ENCODE results near the gene ZNF281.
"Not testable (repeated sequence)": the region's sequence is repeated elsewhere in the genome, so short reads cannot be mapped to it uniquely, and the experiment has no call there.

The ZNF281 gene

GRCh38 chr1:200415789-200416593 is 6.2 kb upstream of the ZNF281 start:
- DNase-seq (ENCODE audit: insufficient read length, low spot score) (peak; percentile 29), FAIRE-seq (peak; percentile 84)
- TF ChIP-seq POLR2A (IDR thresholded peaks at IDR 0.05; ENCODE audit: low read depth, low read length), result no peak

GRCh38 chr1:200415227-200415626 is 5.4 kb upstream of the ZNF281 start:
- FAIRE-seq, result no peak
- DNase-seq (ENCODE audit: insufficient read length, low spot score), result no peak

GRCh38 chr1:200414657-200415056 is 4.8 kb upstream of the ZNF281 start:
- no peak for FAIRE-seq
- TF ChIP-seq POLR2A (IDR thresholded peaks at IDR 0.05; ENCODE audit: low read depth, low read length), result no peak
- no peak for DNase-seq (ENCODE audit: insufficient read length, low spot score)

More at GRCh38 chr1:200415227-200415626, 5.4 kb upstream of the ZNF281 start:
- no peak for TF ChIP-seq POLR2A (IDR thresholded peaks at IDR 0.05; ENCODE audit: low read depth, low read length)

- FAIRE-seq; DNase-seq (ENCODE audit: insufficient read length, low spot score): not testable (repeated sequence)
These were observed 3.9 kb upstream of the ZNF281 start for GRCh38 chr1:200413766-200414165.

- TF ChIP-seq POLR2A (IDR thresholded peaks at IDR 0.05; ENCODE audit: low read depth, low read length), result no peak
- FAIRE-seq (no peak), DNase-seq (ENCODE audit: insufficient read length, low spot score) (no peak)
These were observed 1.8 kb upstream of the ZNF281 start for GRCh38 chr1:200411406-200412257.

GRCh38 chr1:200410566-200410878 is 686 bp upstream of the ZNF281 start:
- no peak for FAIRE-seq

GRCh38 chr1:200409203-200409760 is 554 bp downstream of the ZNF281 start:
- FAIRE-seq, result no peak
- DNase-seq (ENCODE audit: insufficient read length, low spot score), result no peak
- TF ChIP-seq POLR2A (IDR thresholded peaks at IDR 0.05; ENCODE audit: low read depth, low read length), result no peak

More at GRCh38 chr1:200410566-200410878, 686 bp upstream of the ZNF281 start:
- no peak for DNase-seq (ENCODE audit: insufficient read length, low spot score)
- TF ChIP-seq POLR2A (IDR thresholded peaks at IDR 0.05; ENCODE audit: low read depth, low read length), result no peak

- no peak for FAIRE-seq
These were observed 3.6 kb downstream of the ZNF281 start for GRCh38 chr1:200406161-200406797.

GRCh38 chr1:200405264-200405663 is 4.6 kb downstream of the ZNF281 start:
- no peak for DNase-seq (ENCODE audit: insufficient read length, low spot score)
- FAIRE-seq, result no peak
- no peak for TF ChIP-seq POLR2A (IDR thresholded peaks at IDR 0.05; ENCODE audit: low read depth, low read length)

More at GRCh38 chr1:200406161-200406797, 3.6 kb downstream of the ZNF281 start:
- TF ChIP-seq POLR2A (IDR thresholded peaks at IDR 0.05; ENCODE audit: low read depth, low read length), result no peak
- no peak for DNase-seq (ENCODE audit: insufficient read length, low spot score)

- FAIRE-seq (peak; percentile 43), DNase-seq (ENCODE audit: insufficient read length, low spot score) (no peak)
- TF ChIP-seq POLR2A (IDR thresholded peaks at IDR 0.05; ENCODE audit: low read depth, low read length), result no peak
These were observed 8.1 kb downstream of the ZNF281 start for GRCh38 chr1:200401708-200402107.

- DNase-seq (ENCODE audit: insufficient read length, low spot score) (no peak), FAIRE-seq (no peak)
- no peak for TF ChIP-seq POLR2A (IDR thresholded peaks at IDR 0.05; ENCODE audit: low read depth, low read length)
These were observed 8.6 kb downstream of the ZNF281 start for GRCh38 chr1:200401263-200401662.

GRCh38 chr1:200400556-200400955 is 9.3 kb downstream of the ZNF281 start:
- DNase-seq (ENCODE audit: insufficient read length, low spot score), result no peak
- no peak for TF ChIP-seq POLR2A (IDR thresholded peaks at IDR 0.05; ENCODE audit: low read depth, low read length)
- no peak for FAIRE-seq

- no peak for TF ChIP-seq POLR2A (IDR thresholded peaks at IDR 0.05; ENCODE audit: low read depth, low read length)
- DNase-seq (ENCODE audit: insufficient read length, low spot score) (no peak), FAIRE-seq (no peak)
These were observed 10.0 kb downstream of the ZNF281 start for GRCh38 chr1:200399860-200400259.

- TF ChIP-seq POLR2A (IDR thresholded peaks at IDR 0.05; ENCODE audit: low read depth, low read length), result no peak
- DNase-seq (ENCODE audit: insufficient read length, low spot score), result no peak
- FAIRE-seq, result no peak
These were observed 11.5 kb downstream of the ZNF281 start for GRCh38 chr1:200398373-200398772.

Measured in H54 (cell line).